GM18508 (cell line): ENCODE data around the gene PGAM5.

Experiments used
- ATAC-seq: cut with Tn5 transposase; IDR thresholded peaks from one replicate; pipeline ENCODE4 v1.9.1; 2021; ENCODE audit warnings: moderate number of reproducible peaks; ENCODE audit not compliant: insufficient read depth, unreplicated experiment

The PGAM5 gene

DNA sequence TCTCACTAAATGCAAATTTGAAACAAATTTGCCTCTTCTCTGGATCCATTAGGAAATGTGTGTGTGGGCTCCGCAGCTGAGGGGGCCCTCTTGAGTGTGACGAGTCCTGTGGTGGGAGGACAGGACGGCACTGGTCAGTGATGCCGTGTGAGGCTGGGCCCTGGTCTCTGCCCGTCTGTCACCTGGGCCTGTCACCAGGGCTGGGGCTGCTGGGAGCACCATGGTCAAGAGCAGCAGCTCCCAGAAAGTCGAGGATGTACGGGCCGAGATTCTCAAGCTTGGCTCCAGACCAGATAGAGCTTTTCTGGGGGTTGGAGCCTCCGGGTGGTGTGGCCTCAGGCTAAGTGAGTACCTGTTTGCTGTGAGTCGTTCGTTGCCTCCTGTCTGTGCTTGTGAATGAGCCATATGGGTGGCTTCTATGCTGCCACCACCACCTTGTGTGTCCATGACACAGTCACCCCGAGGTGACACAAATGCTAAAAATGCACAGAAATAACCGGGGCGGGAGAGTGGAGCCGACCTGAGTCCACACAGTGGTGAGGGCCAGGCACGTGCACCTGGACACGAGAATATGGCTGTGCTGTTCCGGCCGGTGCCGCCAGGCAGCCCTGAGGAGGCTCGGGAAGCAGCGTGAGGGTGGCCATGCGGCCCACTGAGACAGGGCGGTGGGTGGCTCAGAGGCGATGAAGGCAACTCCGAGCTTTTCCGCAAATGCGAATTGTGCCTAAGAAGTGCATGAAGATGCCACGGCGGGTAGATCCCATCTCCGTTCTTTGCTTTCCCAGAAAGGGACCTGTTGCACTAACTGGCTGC lies 8.7 kb downstream of the PGAM5 start:
- no peak for ATAC-seq

DNA sequence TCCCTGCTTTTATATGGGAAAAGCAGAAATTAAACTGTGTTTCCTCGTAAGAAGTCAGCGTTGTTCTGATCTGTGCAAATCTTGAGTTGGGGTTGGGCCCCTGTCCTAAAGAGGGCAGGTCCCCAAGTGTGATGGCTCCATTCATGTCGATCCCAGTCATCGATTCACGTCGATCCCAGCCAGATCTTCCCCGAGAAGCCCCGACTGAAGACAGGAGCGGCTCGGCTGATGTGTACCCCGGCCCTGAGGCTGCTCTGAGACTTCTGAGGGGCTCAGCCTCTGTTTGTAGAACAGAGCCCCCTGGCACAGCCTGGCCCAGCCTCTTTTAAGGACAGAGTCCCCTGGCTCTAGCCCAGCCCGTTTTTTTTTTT lies 9.3 kb downstream of the PGAM5 start:
- ATAC-seq: no peak

DNA sequence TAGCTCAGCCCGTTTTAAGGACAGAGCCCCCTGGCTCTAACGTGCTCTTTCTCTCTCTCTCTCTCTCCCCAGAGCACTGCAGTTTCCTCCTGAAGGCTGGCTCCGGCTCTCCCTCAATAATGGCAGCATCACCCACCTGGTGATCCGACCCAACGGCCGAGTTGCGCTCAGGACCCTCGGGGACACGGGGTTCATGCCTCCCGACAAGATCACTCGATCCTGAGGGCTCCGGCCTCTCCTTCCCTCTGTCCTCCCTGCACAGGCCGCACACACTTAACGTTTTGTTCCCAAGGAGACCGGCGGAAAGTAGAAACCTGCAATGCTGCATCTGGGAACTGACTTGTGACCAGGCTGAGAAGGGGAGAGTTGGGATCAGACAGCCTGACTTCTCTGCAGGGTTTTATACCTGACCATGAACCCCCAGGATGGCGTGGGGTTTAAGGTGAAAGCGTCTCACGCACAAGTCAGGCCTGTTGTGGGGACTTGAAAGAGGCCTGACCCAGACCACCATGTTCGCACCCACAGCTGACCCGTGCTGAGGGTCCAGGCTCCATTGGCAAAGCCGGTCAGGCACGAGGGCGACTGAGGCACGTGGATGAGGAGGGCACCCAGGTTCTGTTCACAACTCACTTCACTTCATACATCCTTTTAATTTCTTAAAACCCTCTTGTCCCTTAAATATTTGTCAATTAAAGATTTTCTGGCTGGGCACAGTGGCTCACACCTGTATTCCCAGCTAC lies 10.1 kb downstream of the PGAM5 start:
- ATAC-seq: no peak

DNA sequence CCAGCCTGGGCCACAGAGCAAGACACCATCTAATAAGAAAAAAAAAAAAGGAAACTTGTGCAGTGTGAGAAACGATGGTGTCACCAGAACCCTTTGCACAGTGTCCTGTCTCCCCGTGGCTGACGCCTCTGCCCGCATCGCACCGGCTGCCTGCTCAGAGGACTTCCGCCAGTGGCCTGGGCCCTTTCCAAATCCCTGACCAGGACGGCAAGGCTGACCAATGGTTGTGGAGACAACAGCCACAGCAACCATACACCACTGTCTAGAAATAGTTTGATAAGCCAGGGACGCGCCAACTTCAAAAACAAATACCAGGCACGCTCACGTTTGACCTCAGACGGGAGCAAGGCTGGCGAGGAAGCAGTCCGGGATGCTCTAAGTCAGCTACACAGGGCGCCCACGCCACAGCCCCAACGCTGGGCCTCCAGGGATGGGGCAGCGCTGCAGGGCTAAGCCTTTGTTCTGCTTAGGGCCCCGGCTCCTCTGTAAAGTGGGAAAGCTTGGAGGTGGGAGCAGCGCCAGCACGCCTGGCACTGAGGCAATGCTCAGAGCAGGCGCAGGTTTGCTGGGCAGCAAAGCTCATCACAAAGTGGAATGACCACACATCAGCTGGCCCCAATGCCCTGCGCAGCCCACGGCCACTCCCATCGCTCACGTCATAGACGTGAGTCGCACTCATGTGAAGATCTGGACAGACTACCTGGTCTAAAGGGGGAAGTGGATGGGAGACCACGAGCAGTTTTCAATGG lies 12.5 kb downstream of the PGAM5 start:
- no peak for ATAC-seq

DNA sequence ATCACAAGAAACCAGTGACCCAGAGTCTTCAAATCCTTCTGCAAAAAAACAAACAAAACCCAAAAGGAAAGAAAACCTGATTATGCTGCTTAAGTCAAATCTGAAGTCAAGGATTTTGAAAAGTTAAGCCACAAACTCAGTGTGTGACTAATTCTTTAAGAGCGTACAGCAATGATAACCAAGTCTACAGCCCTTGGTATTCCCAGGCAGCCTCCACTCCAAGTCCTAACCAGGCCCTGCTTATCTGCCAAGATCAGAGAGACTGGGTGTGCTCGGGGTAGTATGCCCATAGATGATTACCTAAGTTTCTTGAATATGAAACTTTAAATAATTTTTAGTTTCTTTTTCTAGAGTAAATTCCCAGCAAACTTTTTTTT lies 13.1 kb downstream of the PGAM5 start:
- no peak for ATAC-seq

DNA sequence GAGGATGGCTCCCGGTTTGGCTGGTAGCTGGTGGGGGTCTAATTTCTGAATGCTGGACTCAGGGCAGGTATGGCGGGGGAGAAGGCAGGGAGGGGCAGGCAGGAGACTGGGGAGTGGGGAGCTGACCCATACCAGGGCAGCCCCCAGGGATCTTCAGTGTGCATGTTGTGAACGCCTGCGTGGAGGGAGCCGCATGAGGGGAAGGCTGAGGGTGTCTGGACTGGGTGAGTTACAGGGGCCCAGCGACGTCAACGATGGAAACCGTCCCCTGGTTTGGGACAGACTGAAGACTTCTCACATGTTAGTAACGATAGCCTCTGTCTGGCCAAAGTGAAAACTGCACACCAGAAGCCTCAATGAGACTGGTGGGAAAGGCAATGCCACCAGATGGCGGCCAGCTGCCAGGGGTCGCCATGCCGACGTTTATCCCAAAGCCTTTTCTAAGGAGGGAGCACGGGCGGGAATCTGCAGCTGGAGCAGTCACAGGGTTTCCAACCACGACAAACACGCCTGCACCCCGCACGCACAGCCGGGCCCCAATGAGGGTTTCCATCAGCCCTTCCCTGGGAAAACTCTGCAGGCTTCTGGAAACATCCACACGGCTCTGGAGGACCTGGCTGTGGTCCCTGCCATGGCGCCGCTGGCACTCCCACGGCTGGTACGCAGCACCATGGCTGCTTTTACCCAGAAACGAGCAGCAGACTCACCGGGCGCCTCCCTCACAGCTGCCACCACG lies 14.0 kb downstream of the PGAM5 start:
- ATAC-seq: no peak

DNA sequence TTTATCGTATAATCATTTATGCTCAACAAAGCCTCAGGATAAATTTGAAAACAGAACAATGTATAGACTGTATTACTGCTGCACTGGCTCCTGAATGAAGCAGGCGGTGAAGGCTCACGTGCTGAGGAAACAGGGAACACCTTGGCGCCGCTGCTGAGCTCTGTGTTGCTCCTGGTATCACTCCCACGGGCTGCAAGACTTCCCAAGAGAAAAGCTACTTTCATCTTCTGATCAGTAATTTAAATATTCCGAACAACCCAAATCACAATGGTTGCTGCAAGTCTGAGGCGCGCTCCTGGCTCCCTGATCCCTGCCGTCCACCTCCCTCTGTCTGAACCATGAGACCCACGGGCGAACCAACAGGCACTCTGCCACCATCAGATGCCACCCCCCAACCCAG lies 15.7 kb downstream of the PGAM5 start:
- no peak for ATAC-seq

DNA sequence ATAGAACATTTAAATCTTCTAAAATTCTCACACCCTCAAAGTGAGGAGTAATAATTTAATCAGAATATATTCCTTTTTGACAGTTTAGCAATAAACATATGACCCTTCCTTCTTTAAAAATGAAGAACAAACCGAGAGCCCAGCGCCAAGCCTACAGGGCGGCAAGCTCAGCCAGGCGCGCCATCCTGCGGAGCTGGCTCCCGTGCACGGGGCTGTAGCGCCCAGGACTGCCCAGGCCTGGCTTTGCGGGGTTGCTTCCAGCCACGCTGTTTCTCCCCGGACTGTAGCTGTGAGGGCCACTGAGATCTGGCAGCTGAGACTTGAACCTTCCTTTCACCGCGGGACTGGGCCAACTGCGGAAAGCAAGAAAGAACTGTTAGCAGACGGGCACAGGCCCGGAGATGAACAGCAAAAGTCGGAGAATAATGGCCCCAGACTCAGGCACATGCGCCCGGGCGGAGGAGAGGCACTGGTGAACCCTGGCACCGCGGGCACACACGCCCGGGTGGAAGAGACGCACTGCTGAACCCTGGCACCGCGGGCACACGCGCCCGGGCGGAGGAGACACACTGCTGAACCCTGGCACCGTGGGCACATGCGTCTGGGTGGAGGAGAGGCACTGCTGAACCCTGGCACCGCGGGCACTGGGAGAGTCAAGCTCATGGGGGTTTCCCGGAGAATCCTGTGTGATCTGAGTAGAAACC lies 16.6 kb downstream of the PGAM5 start:
- no peak for ATAC-seq

DNA sequence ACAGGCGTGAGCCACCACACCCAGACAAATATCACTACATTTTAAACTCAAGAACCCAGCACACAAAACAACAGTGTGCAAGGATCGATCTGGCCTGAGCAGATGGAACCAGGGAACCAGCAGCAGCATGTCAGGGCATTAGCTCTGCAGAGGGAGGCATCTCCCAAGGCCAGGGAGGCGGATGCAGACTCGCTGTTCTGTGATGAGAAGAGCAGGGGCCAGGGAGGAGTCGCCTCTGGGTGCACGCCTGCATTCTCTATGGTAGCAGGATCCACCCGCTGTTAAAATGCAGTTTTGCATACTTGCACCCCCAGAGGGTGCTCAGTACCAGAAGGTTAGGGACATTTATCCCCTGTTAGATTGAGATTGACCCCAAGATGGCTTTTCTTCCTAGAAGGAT lies 17.9 kb downstream of the PGAM5 start:
- ATAC-seq: no peak

DNA sequence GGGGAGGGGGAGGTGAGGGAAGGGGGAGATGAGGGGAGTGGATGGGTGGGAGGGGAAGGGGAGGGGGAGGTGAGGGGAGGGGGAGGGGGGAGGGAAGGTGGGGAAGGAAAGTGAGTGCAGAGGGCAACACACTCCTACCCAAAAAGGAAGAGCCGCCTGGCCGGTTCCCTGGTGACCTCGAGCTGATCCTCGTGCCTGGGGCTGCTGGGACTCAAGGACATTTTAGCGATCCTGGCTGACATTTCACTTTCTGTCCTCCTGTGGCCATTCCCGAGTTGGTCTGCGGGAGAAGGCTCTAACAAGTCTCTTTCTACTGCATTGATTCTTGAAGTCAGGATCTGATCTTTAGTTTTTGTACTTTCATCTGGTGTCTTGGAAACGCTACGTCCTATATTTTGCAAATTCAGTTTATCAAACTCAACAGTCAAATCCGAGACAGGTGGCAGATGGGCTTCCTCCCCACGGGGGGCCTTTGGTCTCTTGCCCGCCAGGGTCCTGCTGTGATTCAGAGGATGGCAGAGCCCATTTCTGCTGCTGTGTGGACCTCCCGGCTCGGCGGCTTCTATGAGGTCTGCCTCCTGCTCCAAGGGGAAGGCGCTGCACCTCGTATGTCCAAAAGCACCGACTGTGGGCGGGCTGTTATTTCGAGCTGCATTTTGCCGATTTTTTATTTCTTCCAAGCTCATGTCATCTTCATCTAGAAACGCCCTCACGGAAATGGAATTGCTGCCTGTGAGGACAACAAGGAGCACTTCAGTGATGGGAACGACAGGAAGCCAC lies 19.1 kb downstream of the PGAM5 start:
- ATAC-seq: no peak

DNA sequence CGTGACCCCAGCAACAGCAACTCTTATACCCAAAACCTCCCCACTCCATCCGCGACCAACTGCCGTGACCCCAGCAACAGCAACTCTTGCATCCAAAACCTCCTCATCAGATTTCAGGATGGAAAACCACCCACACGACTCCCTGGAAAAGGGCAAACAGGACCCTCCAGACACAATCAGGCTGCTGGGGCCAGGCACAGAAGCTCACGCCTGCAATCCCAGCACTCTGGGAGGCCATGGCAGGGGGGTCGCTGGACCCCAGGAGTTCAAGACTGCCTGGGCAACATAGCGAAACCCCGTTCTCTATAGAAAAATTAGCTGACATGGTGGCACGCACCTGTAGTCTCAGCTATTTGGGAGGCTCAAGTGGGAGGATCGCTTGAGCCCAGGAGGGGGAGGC lies 19.7 kb downstream of the PGAM5 start:
- ATAC-seq: no peak

DNA sequence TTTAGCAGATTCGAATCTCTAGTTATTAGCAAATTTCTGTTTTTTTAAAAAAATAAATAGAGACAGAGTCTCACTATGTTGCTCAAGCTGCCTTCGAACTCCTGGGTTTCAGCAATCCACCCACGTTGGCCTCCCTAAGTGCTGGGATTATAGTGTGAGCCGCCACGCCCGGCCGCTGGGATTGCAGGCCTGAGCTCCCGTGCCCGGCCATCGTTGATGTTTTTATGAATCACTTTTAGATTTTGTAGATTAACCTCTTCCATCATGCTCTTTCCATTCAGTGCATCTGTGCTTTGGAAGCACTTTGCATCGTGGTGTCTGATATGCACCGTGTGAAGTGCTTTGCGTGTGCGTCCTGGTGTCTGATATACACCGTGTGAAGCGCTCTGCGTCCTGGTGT lies 20.9 kb downstream of the PGAM5 start:
- no peak for ATAC-seq

DNA sequence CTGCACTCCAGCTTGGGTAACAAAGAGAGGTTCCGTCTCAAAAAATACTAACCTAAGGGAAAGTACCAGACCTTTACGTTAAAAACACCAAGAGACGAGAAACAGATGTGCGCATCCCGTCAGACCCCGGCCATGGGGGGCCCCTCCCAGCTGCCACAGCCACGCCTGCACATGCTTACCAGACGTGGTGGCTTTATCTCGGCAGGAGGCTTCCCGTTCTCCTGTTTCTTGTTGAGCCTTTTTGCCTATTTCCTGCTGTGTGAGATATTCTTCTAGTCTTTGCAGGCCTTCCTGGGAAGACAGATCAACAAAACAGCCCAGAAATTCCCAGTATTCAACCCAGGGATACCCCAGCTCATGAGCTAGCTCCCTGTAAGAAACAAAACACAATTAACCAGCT lies 23.6 kb downstream of the PGAM5 start:
- no peak for ATAC-seq

DNA sequence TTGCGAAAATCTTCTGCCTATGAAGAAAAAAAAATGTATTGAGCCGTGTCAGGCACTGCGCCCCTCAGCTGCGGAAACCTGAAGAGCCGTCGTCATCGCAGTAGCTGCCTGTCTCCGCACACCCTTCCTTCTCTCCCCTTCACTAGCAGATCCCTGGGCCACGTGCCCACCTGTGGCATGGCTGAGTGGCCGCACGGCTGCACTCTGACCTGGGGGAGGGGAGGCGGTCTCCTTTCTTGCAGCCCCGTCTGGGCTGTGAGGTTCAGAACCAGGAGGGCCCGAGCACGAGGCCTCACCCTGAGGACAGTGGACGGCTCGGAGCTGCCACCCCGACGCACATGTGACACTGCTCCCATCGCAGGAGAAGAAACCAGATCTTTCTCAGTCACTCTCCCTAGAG lies 24.9 kb downstream of the PGAM5 start:
- ATAC-seq: no peak

DNA sequence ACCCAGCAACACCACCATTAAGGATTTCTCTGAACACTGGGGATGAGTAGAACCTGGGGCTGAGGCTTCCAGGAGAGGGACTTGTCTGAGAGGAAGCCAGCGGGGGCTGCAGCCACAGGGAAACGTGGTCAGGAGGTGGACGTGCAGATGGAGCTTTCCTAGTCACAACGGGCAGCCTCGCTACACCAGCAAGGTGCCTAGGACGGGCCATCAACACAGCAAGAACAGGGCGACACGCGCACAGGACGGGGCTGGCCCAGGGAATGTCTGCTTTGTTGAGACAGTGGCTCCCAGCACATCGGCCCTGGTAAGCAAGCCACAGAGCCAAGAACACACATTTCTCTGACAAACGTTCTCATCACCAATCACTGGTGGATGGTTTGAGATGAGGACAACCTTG lies 25.7 kb downstream of the PGAM5 start:
- ATAC-seq: no peak

DNA sequence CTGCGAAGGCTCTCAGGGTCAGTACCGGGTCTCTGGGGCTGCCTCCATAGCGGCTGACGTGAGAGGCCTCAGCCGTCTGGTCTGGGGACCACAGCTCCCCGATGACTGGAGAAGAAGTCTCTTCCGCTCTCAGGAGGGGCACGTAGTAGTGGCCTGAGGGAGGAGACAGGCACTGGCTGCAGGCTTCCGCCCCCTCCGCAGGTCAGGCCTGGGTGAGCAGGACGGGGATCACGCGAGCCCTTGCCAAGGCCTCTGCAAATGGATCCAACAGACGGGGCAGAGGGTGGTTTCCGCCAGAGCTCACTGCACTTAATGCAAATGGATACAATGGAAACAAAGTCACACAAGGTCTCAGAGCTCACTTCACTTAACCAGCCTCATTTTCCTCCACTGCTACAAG lies 26.3 kb downstream of the PGAM5 start:
- no peak for ATAC-seq

DNA sequence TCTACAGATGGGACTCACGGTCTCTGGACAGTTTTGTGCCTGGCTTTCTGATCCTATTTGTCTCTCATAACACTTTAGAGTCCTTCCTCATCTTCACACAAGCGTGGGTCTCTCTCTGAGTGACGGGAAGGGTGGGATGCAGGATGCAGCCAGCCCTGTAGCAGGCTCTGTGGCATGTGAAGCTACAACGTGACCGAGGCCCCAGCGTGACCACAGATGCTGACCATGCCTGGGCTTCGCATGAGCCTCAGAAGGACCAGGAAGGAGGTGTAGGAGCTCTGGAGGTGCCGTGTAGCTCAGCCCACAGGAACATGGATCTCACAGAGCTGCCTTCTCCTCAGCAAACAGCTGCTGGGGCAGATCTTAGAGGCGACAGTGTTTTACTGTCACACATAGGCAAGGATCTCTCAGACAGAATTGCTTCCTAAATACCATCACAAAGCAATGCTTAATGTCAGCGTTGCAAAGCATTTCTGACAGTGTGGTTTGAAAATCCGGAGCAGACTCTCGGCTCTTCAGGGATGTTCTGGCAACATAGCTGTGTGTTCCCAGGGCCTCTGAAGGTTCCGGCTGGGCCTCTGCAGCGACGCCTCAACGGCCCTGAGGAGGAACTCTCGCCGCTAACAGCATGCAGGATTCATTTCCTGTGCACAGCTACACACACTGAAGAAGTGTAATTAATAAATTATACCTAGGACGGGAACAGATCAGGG lies 29.1 kb downstream of the PGAM5 start:
- ATAC-seq: no peak

DNA sequence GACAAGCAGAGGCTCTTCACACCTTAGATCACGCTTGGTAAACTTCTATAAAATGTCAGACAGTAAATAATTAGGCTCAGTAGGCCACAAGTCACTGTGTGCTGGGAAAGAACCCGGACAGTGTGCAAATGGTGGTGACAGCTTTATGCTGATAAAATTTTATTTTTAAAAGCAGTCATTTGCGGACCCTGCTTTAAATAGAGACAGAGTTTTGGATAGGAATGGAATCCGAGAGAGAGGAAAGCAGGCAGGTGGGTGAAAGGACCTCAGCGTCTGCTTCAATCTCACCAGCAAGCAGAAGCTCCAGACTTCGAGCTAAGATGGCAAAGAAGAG lies 29.6 kb downstream of the PGAM5 start:
- no peak for ATAC-seq

DNA sequence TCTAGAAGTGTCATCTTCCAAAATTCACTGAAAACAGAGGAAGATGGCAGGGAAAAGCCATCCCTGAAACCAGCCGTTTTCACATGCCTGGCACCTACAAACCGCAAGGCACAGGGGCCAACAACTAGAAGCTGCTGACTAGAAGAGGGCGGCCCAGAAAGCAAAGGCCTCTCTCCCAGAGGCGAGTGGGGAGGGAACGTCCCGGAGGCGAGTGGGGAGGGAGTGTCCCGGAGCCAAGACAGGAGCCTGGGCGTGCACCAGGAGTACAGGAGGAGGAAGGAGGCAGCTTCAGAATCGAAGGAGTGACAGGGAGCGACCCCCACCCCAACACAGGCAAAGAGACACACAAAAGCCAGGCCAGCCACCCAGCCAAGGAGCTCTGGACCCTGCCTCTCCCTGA lies 30.0 kb downstream of the PGAM5 start:
- ATAC-seq: no peak
